SH-SY5Y (cell line): ENCODE results near the gene HIRA.

ENCODE experiments used
- GATA2 ChIP-seq: IDR thresholded peaks from 2 replicates; pipeline ENCODE4 v1.6.1; 2011; ENCODE audit warnings: mild to moderate bottlenecking, low read depth, low read length
- GATA3 ChIP-seq: IDR thresholded peaks from 2 replicates; pipeline ENCODE4 v1.6.1; 2011; ENCODE audit warnings: low read depth, mild to moderate bottlenecking, low read length, moderate library complexity

The HIRA gene

GRCh38 chr22:19291580-19292457, 139.7 kb downstream of the HIRA start, which contains the start of gene CLTCL1:
CLTCL1 (minus strand) TSS chr22:19291719; CDS start chr22:19291641, 78 bp downstream.
- TF ChIP-seq GATA3 = no peak
- no peak for TF ChIP-seq GATA2

GRCh38 chr22:19291218-19291579, 140.3 kb downstream of the HIRA start:
- TF ChIP-seq GATA2 (no peak), GATA3 (no peak)

GRCh38 chr22:19290400-19291217, 140.9 kb downstream of the HIRA start:
- TF ChIP-seq GATA3 = no peak
- TF ChIP-seq GATA2 = no peak

- no peak for TF ChIP-seq GATA2
- no peak for TF ChIP-seq GATA3
Measured at GRCh38 chr22:19289475-19290161, 141.9 kb downstream of the HIRA start.

GRCh38 chr22:19287889-19288288, 143.6 kb downstream of the HIRA start:
- TF ChIP-seq GATA2 = no peak
- no peak for TF ChIP-seq GATA3

- TF ChIP-seq GATA2 (no peak), GATA3 (no peak)
Measured at GRCh38 chr22:19287076-19287707, 144.3 kb downstream of the HIRA start.

GRCh38 chr22:19285831-19286230, 145.7 kb downstream of the HIRA start:
- TF ChIP-seq GATA2 = no peak
- no peak for TF ChIP-seq GATA3
